SK-N-SH (cell line): ENCODE data around the gene ZFAND2A. TPM values are rescaled to one million over a fixed set of nuclear protein-coding genes. Genes with fewer than 3 reads are reported as not detected.
A peak's percentile ranks its signal among the peaks of the same experiment; 100 is the strongest.

Source experiments
- CTCF ChIA-PET: fragments of 300-600, 350-600 bp; formaldehyde crosslinking; extraction: SDS; loops from one replicate; lab custom pipeline; 2021; lab: Yijun Ruan, JAX
- POLR2A ChIA-PET: fragments of 350-600 bp; sonication (Branson Sonifier 250); formaldehyde crosslinking; extraction: SDS; loops from one replicate; lab custom pipeline; 2020; ENCODE audit warnings: antibody characterized with exemption, inconsistent platforms; lab: Yijun Ruan, JAX
- DNase-seq: peaks from one replicate; pipeline ENCODE4 v3.0.0; 2012
- H2AFZ ChIP-seq: fragments of 200-600 bp; sonication (generic); 2 replicates; pipeline ENCODE4 v1.8.1; 2016; ENCODE audit warnings: antibody characterized with exemption, mild to moderate bottlenecking, low read depth
- H3F3A ChIP-seq: fragments of 200-600 bp; sonication (generic); replicated peaks from 2 replicates; pipeline ENCODE3; 2016; ENCODE audit warnings: antibody characterized with exemption, mild to moderate bottlenecking; ENCODE audit not compliant: insufficient read depth
- H3K27ac ChIP-seq, 2 experiments: fragments of 200-500 bp in 1 of 2; fragments of 200-600 bp in 1 of 2; sonication (Bioruptor generic) in 1 of 2; sonication (generic), shearing (Covaris generic) in 1 of 2; 2 replicates each; pipeline versions ENCODE4 v1.5.1 to v1.6.1; 2014 to 2016; ENCODE audit warnings: low read depth in 2 of 2, inconsistent platforms in 1 of 2, low read length in 1 of 2, mild to moderate bottlenecking in 1 of 2, mixed read lengths in 1 of 2
- H3K27me3 ChIP-seq: fragments of 200-600 bp; sonication (generic), shearing (Covaris generic); 2 replicates; pipeline ENCODE4 v1.6.1; 2016; ENCODE audit warnings: mixed run types; ENCODE audit not compliant: insufficient read depth
- H3K36me3 ChIP-seq, 2 experiments: fragments of 200-500 bp in 1 of 2; fragments of 200-600 bp in 1 of 2; sonication (Bioruptor generic) in 1 of 2; sonication (generic) in 1 of 2; replicated peaks in 1 of 2; 2 replicates each; pipeline versions ENCODE3 to v1.5.1; 2014 to 2016; ENCODE audit warnings: low read length in 1 of 2, mild to moderate bottlenecking in 1 of 2; ENCODE audit not compliant: insufficient read depth in 2 of 2, control insufficient read depth in 1 of 2
- H3K4me1 ChIP-seq, 2 experiments: fragments of 200-500 bp in 1 of 2; fragments of 200-600 bp in 1 of 2; sonication (Bioruptor generic) in 1 of 2; sonication (generic), shearing (Covaris generic) in 1 of 2; 2 replicates each; pipeline versions ENCODE4 v1.5.1 to v1.6.1; 2014 to 2016; ENCODE audit warnings: low read depth in 1 of 2, low read length in 1 of 2, mixed run types in 1 of 2; ENCODE audit not compliant: insufficient read depth in 2 of 2, control insufficient read depth in 1 of 2
- H3K4me2 ChIP-seq: fragments of 200-600 bp; sonication (generic), shearing (Covaris generic); 2 replicates; pipeline ENCODE4 v1.6.1; 2017; ENCODE audit warnings: mixed run types
- H3K4me3 ChIP-seq, 2 experiments: fragments of 200-500 bp in 1 of 2; fragments of 200-600 bp in 1 of 2; sonication (Bioruptor generic) in 1 of 2; sonication (generic), shearing (Covaris generic) in 1 of 2; 2 replicates each; pipeline versions ENCODE4 v1.5.1 to v1.8.1; 2014 to 2016; ENCODE audit warnings: low read depth in 2 of 2, inconsistent platforms in 1 of 2, low read length in 1 of 2, mild to moderate bottlenecking in 1 of 2, mixed read lengths in 1 of 2, moderate library complexity in 1 of 2
- H3K79me2 ChIP-seq: fragments of 200-600 bp; sonication (generic); 2 replicates; pipeline ENCODE4 v1.8.1; 2017; ENCODE audit warnings: mild to moderate bottlenecking; ENCODE audit not compliant: insufficient read depth
- H3K9ac ChIP-seq: fragments of 200-600 bp; sonication (generic); 2 replicates; pipeline ENCODE4 v1.6.1; 2017; ENCODE audit warnings: mixed run types
- H3K9me2 ChIP-seq: fragments of 200-600 bp; sonication (generic); 2 replicates; pipeline ENCODE4 v1.6.1; 2017; ENCODE audit warnings: mixed run types
- H3K9me3 ChIP-seq: fragments of 200-600 bp; sonication (generic); 2 replicates; pipeline ENCODE4 v1.6.1; 2017; ENCODE audit warnings: mixed run types, mild to moderate bottlenecking, moderate library complexity
- H4K20me1 ChIP-seq: fragments of 200-600 bp; sonication (generic); 2 replicates; pipeline ENCODE4 v1.6.1; 2017; ENCODE audit warnings: mild to moderate bottlenecking, mixed run types; ENCODE audit not compliant: insufficient read depth
- CHD2 ChIP-seq: fragments of 150-350 bp; IDR thresholded peaks from 2 replicates; pipeline ENCODE4 v1.6.1; 2018; ENCODE audit warnings: low read length; ENCODE audit not compliant: partially characterized antibody
- EP300 ChIP-seq, 2 experiments: IDR thresholded peaks; 2 replicates each; pipeline versions ENCODE4 v1.4.0 to v1.6.1; 2012; ENCODE audit warnings: borderline replicate concordance in 1 of 2, low read depth in 1 of 2, low read length in 1 of 2
- EZH2phosphoT487 ChIP-seq: fragments of 200-600 bp; sonication (generic); IDR thresholded peaks from 2 replicates; pipeline ENCODE4 v1.6.1; 2017; ENCODE audit warnings: low read depth, mixed run types, mild to moderate bottlenecking, antibody characterized with exemption, moderate library complexity, borderline replicate concordance
- GABPA ChIP-seq: IDR thresholded peaks from 2 replicates; pipeline ENCODE4 v1.4.0; 2012; ENCODE audit warnings: low read depth, mild to moderate bottlenecking
- MEF2A ChIP-seq: IDR thresholded peaks from 2 replicates; pipeline ENCODE4 v1.4.0; 2012; ENCODE audit warnings: low read depth, borderline replicate concordance
- NFIC ChIP-seq: IDR thresholded peaks from 2 replicates; pipeline ENCODE4 v1.4.0; 2012; ENCODE audit warnings: borderline replicate concordance
- NRF1 ChIP-seq: IDR thresholded peaks from 2 replicates; pipeline ENCODE4 v1.6.1; 2012; ENCODE audit warnings: low read depth, mild to moderate bottlenecking, low read length
- POLR2AphosphoS5 ChIP-seq: IDR thresholded peaks from 2 replicates; pipeline ENCODE4 v1.6.1; 2012; ENCODE audit warnings: low read depth, low read length
- RAD21 ChIP-seq: IDR thresholded peaks from 2 replicates; pipeline ENCODE4 v1.6.1; 2012; ENCODE audit warnings: mild to moderate bottlenecking, low read length
- TEAD4 ChIP-seq: IDR thresholded peaks from 2 replicates; pipeline ENCODE4 v1.4.0; 2012; ENCODE audit warnings: mild to moderate bottlenecking, borderline replicate concordance; ENCODE audit not compliant: insufficient read depth
- WGBS: methylation state at CpG from one replicate; pipeline ENCODE4 v1.1.6; 2017; ENCODE audit warnings: low lambda C conversion rate; 5-methylcytosine and 5-hydroxymethylcytosine counted together
- polyA plus RNA-seq, 3 experiments: library from polyadenylated mRNA; depleted of rRNA; stranded (reverse); fragments of >200 nt; gene quantifications; 2 replicates each; pipeline ENCODE4 v1.2.3, GENCODE V29; 2012
- TF ChIP-seq, protein P1 (sequence below): IDR thresholded peaks from 2 replicates; pipeline ENCODE4 v1.4.0; 2012; ENCODE audit warnings: low read depth, borderline replicate concordance
- TF ChIP-seq, protein P2 (sequence below): IDR thresholded peaks from 2 replicates; pipeline ENCODE4 v1.4.0; 2012; ENCODE audit warnings: low read depth, borderline replicate concordance

The ZFAND2A gene
- polyA plus RNA-seq, 1 of the 3 experiments (the other 2 are of a cell fraction), result 38.9 TPM

DNA sequence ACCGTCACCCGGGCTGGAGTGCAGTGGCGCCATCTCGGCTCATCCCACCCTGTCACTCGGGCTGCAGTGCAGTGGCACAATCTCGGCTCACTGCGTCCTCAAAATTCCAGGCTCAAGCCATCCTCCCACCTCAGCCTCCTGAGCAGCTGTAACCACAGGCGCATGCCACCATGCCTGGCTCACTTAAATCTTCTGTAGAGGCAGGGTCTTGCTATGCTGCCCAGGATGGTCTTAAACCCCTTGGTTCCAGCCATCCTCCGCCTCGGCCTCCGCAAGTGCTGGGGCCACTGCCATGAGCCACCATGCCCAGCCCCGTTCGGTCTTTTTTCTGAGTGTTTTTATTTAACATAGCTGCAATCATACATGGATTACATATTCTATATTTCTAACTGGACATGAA is 30.6 kb downstream of the ZFAND2A start:
- Histone ChIP-seq H3K9me3 (no peaks in the 10 kb centered on the region), H3K9ac (no peak overlapping the region), H3K4me1 (no peaks in the 10 kb centered on the region), H3K79me2 (peaks cover 47% of the 10 kb centered on the region), H2AFZ (no peak overlapping the region), H3F3A (no peaks in the 10 kb centered on the region), H4K20me1 (no peaks in the 10 kb centered on the region), H3K27me3 (no peaks in the 10 kb centered on the region), H3K4me2 (no peak overlapping the region), H3K9me2 (no peaks in the 10 kb centered on the region), H3K27ac (no peak overlapping the region), H3K36me3 (peaks cover 9 to 21% of the 10 kb centered on the region in 2 experiments), H3K4me3 (no peak overlapping the region)
- WGBS, result 97% methylated on average over 13 of the region's 13 CpGs
- ChIA-PET CTCF (interaction anchor here (1.6 to 3.9 kb wide), 4 partner anchors 14 to 136 kb away, joined by 4 to 18 read pairs (median 12); partner anchors contain the start of gene GPER1), POLR2A (no interaction called here)
- no peak for TF ChIP-seq GABPA
- no peak for TF ChIP-seq CHD2
- no peak for TF ChIP-seq EZH2phosphoT487
- TF ChIP-seq POLR2AphosphoS5, result no peak
- TF ChIP-seq, protein P1, sequence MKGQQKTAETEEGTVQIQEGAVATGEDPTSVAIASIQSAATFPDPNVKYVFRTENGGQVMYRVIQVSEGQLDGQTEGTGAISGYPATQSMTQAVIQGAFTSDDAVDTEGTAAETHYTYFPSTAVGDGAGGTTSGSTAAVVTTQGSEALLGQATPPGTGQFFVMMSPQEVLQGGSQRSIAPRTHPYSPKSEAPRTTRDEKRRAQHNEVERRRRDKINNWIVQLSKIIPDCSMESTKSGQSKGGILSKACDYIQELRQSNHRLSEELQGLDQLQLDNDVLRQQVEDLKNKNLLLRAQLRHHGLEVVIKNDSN, result no peak
- DNase-seq, result no peak

DNA sequence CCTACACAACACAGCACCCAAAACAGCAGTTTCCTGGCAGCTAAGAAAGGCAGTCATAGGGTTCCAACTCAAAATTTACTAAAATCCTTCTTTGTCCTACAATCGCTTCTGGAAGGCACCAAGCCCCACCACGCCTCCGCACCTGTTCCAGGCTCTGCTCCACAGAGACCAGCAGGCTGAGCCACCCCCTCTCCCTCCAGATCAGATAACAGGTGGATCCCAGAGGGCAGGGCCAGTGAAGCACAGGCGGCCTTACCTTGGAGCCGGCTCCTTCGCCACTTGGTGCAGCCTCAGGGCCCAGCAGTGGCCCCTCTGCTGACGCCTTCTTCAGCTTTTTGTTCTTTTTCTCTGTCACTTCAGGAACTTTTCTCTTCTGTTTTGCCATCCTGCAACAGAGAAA is 33.0 kb downstream of the ZFAND2A start:
- Histone ChIP-seq H3K9me2 (no peaks in the 10 kb centered on the region), H3F3A (no peaks in the 10 kb centered on the region), H3K36me3 (peaks cover 15 to 21% of the 10 kb centered on the region in 2 experiments), H3K9me3 (no peaks in the 10 kb centered on the region), H4K20me1 (peaks cover 10% of the 10 kb centered on the region; the same call in 1 of the 2 replicates), H2AFZ (no peak overlapping the region), H3K9ac (no peak overlapping the region), H3K4me1 (0 out of 4 replicates have a peak, but pooled peaks cover 0 to 8% of the 10 kb centered on the region in 2 experiments), H3K27ac (no peak overlapping the region), H3K4me2 (no peak overlapping the region), H3K4me3 (no peak overlapping the region), H3K79me2 (peaks cover 38% of the 10 kb centered on the region), H3K27me3 (no peaks in the 10 kb centered on the region)
- ChIA-PET POLR2A (no interaction called here), CTCF (interaction anchor here (6.4 kb wide), 1 partner anchor 134 kb away, joined by 65 read pairs; no protein-coding TSS in a partner anchor)
- DNase-seq, result peak; percentile 14
- WGBS, result 95% methylated on average over 7 of the region's 7 CpGs
- TF ChIP-seq MEF2A (no peak), TEAD4 (no peak), NRF1 (no peak)

DNA sequence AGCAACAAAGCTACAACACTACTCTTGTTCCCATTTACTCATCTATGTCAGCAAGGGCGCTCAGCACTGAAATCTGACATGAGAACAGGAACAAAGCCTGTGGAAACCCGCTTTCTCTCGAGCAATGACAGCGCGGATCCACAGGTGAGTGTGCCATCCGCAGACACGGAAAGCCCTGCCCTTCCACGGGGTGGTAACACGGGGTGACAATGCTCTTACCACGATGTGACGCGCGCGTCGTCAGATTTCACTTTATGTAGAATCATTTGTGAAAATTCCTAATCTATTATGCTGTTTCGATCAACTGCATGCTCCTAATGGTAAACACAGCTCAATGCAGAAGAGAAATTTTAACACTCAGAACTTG is 34.4 kb downstream of the ZFAND2A start:
- Histone ChIP-seq H3K4me1 (0 out of 4 replicates have a peak, but pooled peaks cover 0 to 8% of the 10 kb centered on the region in 2 experiments), H3K9me3 (no peaks in the 10 kb centered on the region), H3K27ac (no peak overlapping the region), H3K27me3 (no peaks in the 10 kb centered on the region), H3K4me3 (no peak overlapping the region), H3K9ac (no peak overlapping the region), H3K4me2 (no peak overlapping the region), H3F3A (no peaks in the 10 kb centered on the region), H3K79me2 (peaks cover 33% of the 10 kb centered on the region), H3K36me3 (peaks cover 15 to 16% of the 10 kb centered on the region in 2 experiments), H2AFZ (no peak overlapping the region), H3K9me2 (no peaks in the 10 kb centered on the region), H4K20me1 (peaks cover 19% of the 10 kb centered on the region)
- ChIA-PET CTCF (interaction anchor here (1.4 to 6.4 kb wide), 5 partner anchors 12 to 133 kb away, joined by 3 to 65 read pairs (median 31); partner anchors contain the start of gene GPER1), POLR2A (interaction anchor here (0.6 to 0.7 kb wide), 2 partner anchors 12 to 32 kb away, joined by 4 read pairs; no protein-coding TSS in a partner anchor)
- WGBS, result 94% methylated on average over 16 of the region's 16 CpGs
- TF ChIP-seq EP300 (IDR thresholded peaks at IDR 0.05; ENCODE audit: borderline replicate concordance in 1 of 2, low read depth in 1 of 2, low read length in 1 of 2) (no peak), NFIC (no peak), RAD21 (no peak)
- TF ChIP-seq, protein P2, sequence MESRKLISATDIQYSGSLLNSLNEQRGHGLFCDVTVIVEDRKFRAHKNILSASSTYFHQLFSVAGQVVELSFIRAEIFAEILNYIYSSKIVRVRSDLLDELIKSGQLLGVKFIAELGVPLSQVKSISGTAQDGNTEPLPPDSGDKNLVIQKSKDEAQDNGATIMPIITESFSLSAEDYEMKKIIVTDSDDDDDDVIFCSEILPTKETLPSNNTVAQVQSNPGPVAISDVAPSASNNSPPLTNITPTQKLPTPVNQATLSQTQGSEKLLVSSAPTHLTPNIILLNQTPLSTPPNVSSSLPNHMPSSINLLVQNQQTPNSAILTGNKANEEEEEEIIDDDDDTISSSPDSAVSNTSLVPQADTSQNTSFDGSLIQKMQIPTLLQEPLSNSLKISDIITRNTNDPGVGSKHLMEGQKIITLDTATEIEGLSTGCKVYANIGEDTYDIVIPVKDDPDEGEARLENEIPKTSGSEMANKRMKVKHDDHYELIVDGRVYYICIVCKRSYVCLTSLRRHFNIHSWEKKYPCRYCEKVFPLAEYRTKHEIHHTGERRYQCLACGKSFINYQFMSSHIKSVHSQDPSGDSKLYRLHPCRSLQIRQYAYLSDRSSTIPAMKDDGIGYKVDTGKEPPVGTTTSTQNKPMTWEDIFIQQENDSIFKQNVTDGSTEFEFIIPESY, result no peak
- no peak for DNase-seq
